ENCODE results near the gene KCNA3.
A peak's percentile ranks its signal among the peaks of the same experiment; 100 is the strongest.

Gene KCNA3

GRCh38 chr1:110645821-110646735 is 28.7 kb downstream of the KCNA3 start (continued):
- TF ChIP-seq IKZF3 (tag by site-specific recombination; IDR thresholded peaks at IDR 0.05) (no peak), GFI1B (tag by site-specific recombination; IDR thresholded peaks at IDR 0.05) (peak; percentile 72; the same call in 1 of the 2 replicates), ZIC2 (tag by site-specific recombination; IDR thresholded peaks at IDR 0.05) (no peak), GLIS2 (tag by site-specific recombination; IDR thresholded peaks at IDR 0.05) (no peak), ZSCAN5A (tag by site-specific recombination; IDR thresholded peaks at IDR 0.05) (no peak), ZNF548 (tag by site-specific recombination; IDR thresholded peaks at IDR 0.05) (no peak), ZNF202 (tag by site-specific recombination; IDR thresholded peaks at IDR 0.05; ENCODE audit: borderline replicate concordance) (no peak), OVOL3 (tag by site-specific recombination; IDR thresholded peaks at IDR 0.05) (no peak), ZNF223 (tag by site-specific recombination; IDR thresholded peaks at IDR 0.05) (no peak), ZNF76 (tag by site-specific recombination; IDR thresholded peaks at IDR 0.05; ENCODE audit: borderline replicate concordance, low read depth) (no peak), ZNF629 (tag by site-specific recombination; IDR thresholded peaks at IDR 0.05) (0 out of 2 replicates have a peak, but pooled peaks have one; percentile 20)
- TF ChIP-seq, protein P1, sequence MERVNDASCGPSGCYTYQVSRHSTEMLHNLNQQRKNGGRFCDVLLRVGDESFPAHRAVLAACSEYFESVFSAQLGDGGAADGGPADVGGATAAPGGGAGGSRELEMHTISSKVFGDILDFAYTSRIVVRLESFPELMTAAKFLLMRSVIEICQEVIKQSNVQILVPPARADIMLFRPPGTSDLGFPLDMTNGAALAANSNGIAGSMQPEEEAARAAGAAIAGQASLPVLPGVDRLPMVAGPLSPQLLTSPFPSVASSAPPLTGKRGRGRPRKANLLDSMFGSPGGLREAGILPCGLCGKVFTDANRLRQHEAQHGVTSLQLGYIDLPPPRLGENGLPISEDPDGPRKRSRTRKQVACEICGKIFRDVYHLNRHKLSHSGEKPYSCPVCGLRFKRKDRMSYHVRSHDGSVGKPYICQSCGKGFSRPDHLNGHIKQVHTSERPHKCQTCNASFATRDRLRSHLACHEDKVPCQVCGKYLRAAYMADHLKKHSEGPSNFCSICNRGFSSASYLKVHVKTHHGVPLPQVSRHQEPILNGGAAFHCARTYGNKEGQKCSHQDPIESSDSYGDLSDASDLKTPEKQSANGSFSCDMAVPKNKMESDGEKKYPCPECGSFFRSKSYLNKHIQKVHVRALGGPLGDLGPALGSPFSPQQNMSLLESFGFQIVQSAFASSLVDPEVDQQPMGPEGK (tag by site-specific recombination; IDR thresholded peaks at IDR 0.05), result no peak

- Histone ChIP-seq H3K4me3 (ENCODE audit: low read depth, low read length) (no peak overlapping the region), H3K9me3 (ENCODE audit: control insufficient read depth, insufficient read depth, low read depth, low read length) (no peaks in the 10 kb centered on the region), H3K4me1 (ENCODE audit: control insufficient read depth, insufficient read depth, low read length) (peaks cover 10% of the 10 kb centered on the region), H3K27ac (ENCODE audit: extremely low read depth, low read depth, low read length) (no peak overlapping the region), H3K36me3 (ENCODE audit: control insufficient read depth in 2 of 2, insufficient read depth in 1 of 2, low read length in 2 of 2) (no peaks in the 10 kb centered on the region)
- CTCF ChIA-PET, result interaction anchor here (0.6 to 3.8 kb wide), 10 partner anchors 15 to 615 kb away, joined by 3 to 15 read pairs (median 6); no protein-coding TSS in a partner anchor
- TF ChIP-seq ZNF707 (tag by site-specific recombination; IDR thresholded peaks at IDR 0.05) (no peak), OSR2 (tag by site-specific recombination; IDR thresholded peaks at IDR 0.05) (peak; percentile 66), GLIS2 (tag by site-specific recombination; IDR thresholded peaks at IDR 0.05) (no peak), ZNF548 (tag by site-specific recombination; IDR thresholded peaks at IDR 0.05) (no peak), ZNF571 (tag by site-specific recombination; IDR thresholded peaks at IDR 0.05) (no peak), HIC1 (tag by site-specific recombination; IDR thresholded peaks at IDR 0.05) (0 out of 2 replicates have a peak, but pooled peaks have one; percentile 25)
- POLR2A ChIA-PET, result no interaction called here
Measured at GRCh38 chr1:110645211-110645610, 29.5 kb downstream of the KCNA3 start.
